B cell (primary cell): ENCODE results near the gene FAM3D. TPM values are rescaled to one million over a fixed set of nuclear protein-coding genes. Genes with fewer than 3 reads are reported as not detected.

Experiments
- ATAC-seq: fragments of 200-7000 bp; cut with Tn5 transposase; one replicate; pipeline ENCODE4 v1.10.0; 2021; ENCODE audit warnings: low read depth, mild to moderate bottlenecking, moderate number of reproducible peaks, moderate library complexity
- CTCF ChIA-PET: fragments of 350-600 bp; sonication (Branson Sonifier 250); formaldehyde crosslinking; loops from one replicate; lab custom pipeline; 2021; ENCODE audit warnings: antibody characterized with exemption, inconsistent platforms; lab: Charles Lee
- POLR2A ChIA-PET: fragments of 350-600 bp; sonication (Branson Sonifier 250); formaldehyde crosslinking; loops from one replicate; lab custom pipeline; 2021; ENCODE audit warnings: antibody characterized with exemption; lab: Charles Lee
- DNase-seq: peaks from one replicate; pipeline ENCODE4 v3.0.0; 2013
- H2AFZ ChIP-seq: 2 replicates; pipeline ENCODE4 v1.6.1; 2012; ENCODE audit warnings: mild to moderate bottlenecking, low read depth, low read length; ENCODE audit not compliant: insufficient read depth, poor library complexity, severe bottlenecking
- H3K27ac ChIP-seq, 2 donors: 1 replicate in 1 of 2; 2 replicates in 1 of 2; pipeline ENCODE4 v1.5.1; 2012 to 2013; ENCODE audit warnings: low read length in 2 of 2, mild to moderate bottlenecking in 2 of 2, moderate library complexity in 1 of 2
- H3K27me3 ChIP-seq, 4 experiments: fragments of 200-600 bp in 1 of 4; sonication (generic) in 1 of 4; replicated peaks in 1 of 4; 1 replicate in 2 of 4; 2 replicates in 2 of 4; pipeline versions ENCODE4 v1.6.1 to v1.7.0; 2013 to 2016; ENCODE audit warnings: low read length in 3 of 4, mild to moderate bottlenecking in 2 of 4, mixed read lengths in 1 of 4, moderate library complexity in 1 of 4; ENCODE audit not compliant: insufficient read depth in 4 of 4, control insufficient read depth in 3 of 4; ENCODE audit errors: control extremely low read depth in 1 of 4
- H3K36me3 ChIP-seq, 2 experiments: replicated peaks in 1 of 2; 1 replicate in 1 of 2; 2 replicates in 1 of 2; pipeline versions ENCODE4 v1.6.1 to v1.7.1; 2013; ENCODE audit warnings: low read length in 1 of 2; ENCODE audit not compliant: insufficient read depth in 2 of 2, control insufficient read depth in 1 of 2; ENCODE audit errors: control extremely low read depth in 1 of 2, extremely low read depth in 1 of 2
- H3K4me1 ChIP-seq, 2 donors: fragments of 200-600 bp in 1 of 2; sonication (generic) in 1 of 2; 1 replicate in 1 of 2; 2 replicates in 1 of 2; pipeline versions ENCODE4 v1.5.1 to v1.6.1; 2013 to 2017; ENCODE audit warnings: low read length in 2 of 2; ENCODE audit not compliant: control insufficient read depth in 2 of 2, insufficient read depth in 2 of 2
- H3K4me2 ChIP-seq: replicated peaks from 2 replicates; pipeline ENCODE3; 2012; ENCODE audit warnings: mild to moderate bottlenecking, low read depth, low read length; ENCODE audit not compliant: poor library complexity, severe bottlenecking
- H3K4me3 ChIP-seq, 5 experiments: fragments of 200-600 bp in 1 of 5; sonication (generic) in 1 of 5; 1 replicate in 3 of 5; 2 replicates in 2 of 5; pipeline versions ENCODE4 v1.5.1 to v1.7.0; 2011 to 2016; ENCODE audit warnings: low read length in 4 of 5, mild to moderate bottlenecking in 4 of 5, low read depth in 2 of 5, control low read depth in 1 of 5, moderate library complexity in 1 of 5; ENCODE audit not compliant: insufficient read depth in 1 of 5; ENCODE audit errors: control extremely low read depth in 1 of 5, extremely low read depth in 1 of 5
- H3K79me2 ChIP-seq: fragments of 200-600 bp; sonication (generic); one replicate; pipeline ENCODE4 v1.6.0; 2016; ENCODE audit warnings: low read length; ENCODE audit not compliant: control insufficient read depth, insufficient read depth
- H3K9ac ChIP-seq: fragments of 200-600 bp; sonication (generic); 2 replicates; pipeline ENCODE4 v1.6.1; 2017; ENCODE audit warnings: mild to moderate bottlenecking, low read length, moderate library complexity
- H3K9me3 ChIP-seq, 3 donors: one replicate each; pipeline versions ENCODE4 v1.6.1 to v1.7.1; 2013; ENCODE audit warnings: low read length in 2 of 3; ENCODE audit not compliant: control insufficient read depth in 2 of 3, insufficient read depth in 1 of 3; ENCODE audit errors: control extremely low read depth in 1 of 3
- H4K20me1 ChIP-seq: 2 replicates; pipeline ENCODE4 v1.6.0; 2012; ENCODE audit warnings: mild to moderate bottlenecking, low read length; ENCODE audit not compliant: insufficient read depth, control insufficient read depth, poor library complexity, severe bottlenecking
- H3K27ac Mint-ChIP-seq: one replicate; pipeline ENCODE4 v1.8.0; 2021; ENCODE audit warnings: mixed read lengths
- H3K27me3 Mint-ChIP-seq: one replicate; pipeline ENCODE4 v1.8.0; 2021; ENCODE audit warnings: mixed read lengths
- H3K4me1 Mint-ChIP-seq: one replicate; pipeline ENCODE4 v1.8.0; 2021; ENCODE audit warnings: mixed read lengths
- H3K4me3 Mint-ChIP-seq: one replicate; pipeline ENCODE4 v1.8.0; 2021; ENCODE audit warnings: mixed read lengths
- H3K9me3 Mint-ChIP-seq: one replicate; pipeline ENCODE4 v1.8.0; 2022; ENCODE audit warnings: mixed read lengths; ENCODE audit not compliant: insufficient read depth
- EZH2 ChIP-seq: IDR thresholded peaks from 2 replicates; pipeline ENCODE4 v1.6.1; 2012; ENCODE audit warnings: borderline replicate concordance, low read depth, mild to moderate bottlenecking, moderate library complexity, low read length; ENCODE audit not compliant: insufficient read depth, poor library complexity, severe bottlenecking
- WGBS: methylation state at CpG from one replicate; pipeline ENCODE4 v1.1.5; 2013; ENCODE audit warnings: missing lambda C conversion rate; ENCODE audit not compliant: insufficient coverage; 5-methylcytosine and 5-hydroxymethylcytosine counted together
- intact Hi-C: fragments of 100-400 bp; cut with micrococcal nuclease; formaldehyde crosslinking; loops from one replicate; pipeline ENCODE4 v1.10.0; 2022
- polyA plus RNA-seq: library from polyadenylated mRNA; depleted of rRNA; stranded (reverse); fragments of >200 nt; gene quantifications from 2 replicates; pipeline ENCODE4 v1.2.3, GENCODE V29; 2012
- total RNA-seq, 2 donors: library from RNA; stranded (reverse); fragments of 120-200 nt in 1 of 2; gene quantifications; 1 replicate in 1 of 2; 2 replicates in 1 of 2; pipeline versions ENCODE4 v1.2.3 to v1.2.4, GENCODE V29; 2013 to 2022
- TF ChIP-seq, protein P1 (sequence below): fragments of 200-600 bp; IDR thresholded peaks from one replicate; pipeline ENCODE4 v1.8.0; 2022; ENCODE audit warnings: antibody characterized with exemption, mild to moderate bottlenecking

FAM3D gene
- total and polyA plus RNA-seq, 2 donors (not counting 1 experiment from before 2014, with no cell fraction given) = not detected

DNA sequence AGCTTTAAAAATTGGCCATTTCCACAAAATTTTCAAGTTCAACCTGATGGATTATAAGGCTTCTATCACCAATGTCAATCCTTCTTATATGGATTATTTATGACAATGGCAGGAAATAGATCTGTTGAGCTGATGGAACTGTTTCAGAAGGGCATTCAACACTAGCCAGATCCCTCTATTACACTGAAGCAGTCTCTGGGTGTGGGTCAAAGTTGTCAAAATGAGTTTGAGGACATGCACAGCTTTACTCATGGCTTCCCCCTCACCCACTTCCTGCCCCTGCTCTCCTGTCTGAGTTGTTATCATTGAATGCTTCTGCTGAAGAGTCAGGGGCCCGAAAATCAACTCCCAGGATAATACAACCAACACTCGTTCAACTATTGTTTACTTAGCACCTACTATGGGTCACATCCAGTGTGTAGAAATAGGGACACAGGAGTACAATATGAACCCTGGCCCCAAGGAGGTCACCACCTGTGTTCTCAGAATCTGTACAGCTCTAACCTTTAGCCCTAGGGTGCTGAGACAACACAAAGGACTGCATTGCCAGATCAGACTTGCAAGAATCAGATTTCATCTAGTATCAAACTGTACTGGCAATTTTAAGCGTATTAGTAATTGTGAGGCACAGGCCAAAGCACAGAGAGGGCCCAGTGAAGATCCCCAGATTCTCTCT is 41.7 kb upstream of the FAM3D start:
- Histone ChIP-seq H3K27me3 (no peaks in the 10 kb centered on the region), H3K27ac (no peak overlapping the region), H3K36me3 (no peaks in the 10 kb centered on the region), H4K20me1 (no peaks in the 10 kb centered on the region), H3K9ac (no peak overlapping the region), H2AFZ (no peak overlapping the region), H3K79me2 (no peaks in the 10 kb centered on the region), H3K9me3 (no peaks in the 10 kb centered on the region), H3K4me2 (no peak overlapping the region), H3K4me3 (no peak overlapping the region), H3K4me1 (no peaks in the 10 kb centered on the region)
- POLR2A ChIA-PET = no interaction called here
- no peak overlapping the region for H3K27ac Mint-ChIP-seq
- 93% methylated on average over 3 of the region's 3 CpGs for WGBS
- no peaks in the 10 kb centered on the region for H3K9me3 Mint-ChIP-seq
- CTCF ChIA-PET = no interaction called here
- no peak for DNase-seq
- H3K4me1 Mint-ChIP-seq = no peaks in the 10 kb centered on the region
- ATAC-seq = no peak
- intact Hi-C loops = no loop called here
- H3K27me3 Mint-ChIP-seq = no peaks in the 10 kb centered on the region
- TF ChIP-seq, protein P1, sequence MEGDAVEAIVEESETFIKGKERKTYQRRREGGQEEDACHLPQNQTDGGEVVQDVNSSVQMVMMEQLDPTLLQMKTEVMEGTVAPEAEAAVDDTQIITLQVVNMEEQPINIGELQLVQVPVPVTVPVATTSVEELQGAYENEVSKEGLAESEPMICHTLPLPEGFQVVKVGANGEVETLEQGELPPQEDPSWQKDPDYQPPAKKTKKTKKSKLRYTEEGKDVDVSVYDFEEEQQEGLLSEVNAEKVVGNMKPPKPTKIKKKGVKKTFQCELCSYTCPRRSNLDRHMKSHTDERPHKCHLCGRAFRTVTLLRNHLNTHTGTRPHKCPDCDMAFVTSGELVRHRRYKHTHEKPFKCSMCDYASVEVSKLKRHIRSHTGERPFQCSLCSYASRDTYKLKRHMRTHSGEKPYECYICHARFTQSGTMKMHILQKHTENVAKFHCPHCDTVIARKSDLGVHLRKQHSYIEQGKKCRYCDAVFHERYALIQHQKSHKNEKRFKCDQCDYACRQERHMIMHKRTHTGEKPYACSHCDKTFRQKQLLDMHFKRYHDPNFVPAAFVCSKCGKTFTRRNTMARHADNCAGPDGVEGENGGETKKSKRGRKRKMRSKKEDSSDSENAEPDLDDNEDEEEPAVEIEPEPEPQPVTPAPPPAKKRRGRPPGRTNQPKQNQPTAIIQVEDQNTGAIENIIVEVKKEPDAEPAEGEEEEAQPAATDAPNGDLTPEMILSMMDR = no peak
- no peak for TF ChIP-seq EZH2
- no peak overlapping the region for H3K4me3 Mint-ChIP-seq

DNA sequence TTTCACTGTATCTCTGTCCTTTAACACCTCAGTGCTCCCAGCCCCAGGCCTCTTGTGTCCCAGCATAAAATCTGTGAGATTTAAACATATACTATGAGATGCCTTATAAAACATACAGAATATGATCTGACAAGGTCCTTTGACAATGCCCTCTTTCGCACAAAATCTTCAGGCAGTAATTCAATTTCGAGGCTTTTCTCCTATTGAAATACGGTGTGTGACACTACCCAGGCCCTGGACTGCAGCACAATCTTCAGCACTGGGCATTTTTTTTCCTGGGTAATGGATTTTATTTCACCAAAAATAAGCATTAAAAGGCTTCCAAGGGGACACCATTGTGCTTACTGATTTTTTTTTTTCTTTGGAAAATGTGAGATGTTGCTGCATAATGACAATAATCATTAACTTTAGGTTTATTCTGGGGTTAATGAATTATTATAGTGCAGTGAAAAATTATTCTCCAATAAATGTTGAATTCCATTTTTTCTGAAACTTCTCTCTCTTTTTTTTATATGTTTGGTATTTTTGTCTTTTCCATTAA is 40.9 kb upstream of the FAM3D start:
- DNase-seq = no peak
- CTCF ChIA-PET = no interaction called here
- POLR2A ChIA-PET = no interaction called here
- no peak for ATAC-seq
- Histone ChIP-seq H3K27me3 (no peaks in the 10 kb centered on the region), H3K4me1 (no peaks in the 10 kb centered on the region), H4K20me1 (no peaks in the 10 kb centered on the region), H3K36me3 (no peaks in the 10 kb centered on the region), H3K27ac (no peak overlapping the region), H3K79me2 (no peaks in the 10 kb centered on the region), H3K4me3 (no peak overlapping the region), H3K4me2 (no peak overlapping the region), H3K9ac (no peak overlapping the region), H3K9me3 (no peaks in the 10 kb centered on the region), H2AFZ (no peak overlapping the region)
- H3K27ac Mint-ChIP-seq = no peak overlapping the region
- TF ChIP-seq, protein P1 = no peak
- TF ChIP-seq EZH2 = no peak
- intact Hi-C loops = no loop called here
- H3K4me1 Mint-ChIP-seq = no peaks in the 10 kb centered on the region
- H3K27me3 Mint-ChIP-seq = no peaks in the 10 kb centered on the region
- H3K4me3 Mint-ChIP-seq = no peak overlapping the region
- WGBS = 90% methylated on average over 3 of the region's 3 CpGs
- H3K9me3 Mint-ChIP-seq = no peaks in the 10 kb centered on the region
